Measurements from ENCODE around the gene PPP1CA.
"Not testable (repeated sequence)": the region's sequence is repeated elsewhere in the genome, so short reads cannot be mapped to it uniquely, and the experiment has no call there.

DNA sequence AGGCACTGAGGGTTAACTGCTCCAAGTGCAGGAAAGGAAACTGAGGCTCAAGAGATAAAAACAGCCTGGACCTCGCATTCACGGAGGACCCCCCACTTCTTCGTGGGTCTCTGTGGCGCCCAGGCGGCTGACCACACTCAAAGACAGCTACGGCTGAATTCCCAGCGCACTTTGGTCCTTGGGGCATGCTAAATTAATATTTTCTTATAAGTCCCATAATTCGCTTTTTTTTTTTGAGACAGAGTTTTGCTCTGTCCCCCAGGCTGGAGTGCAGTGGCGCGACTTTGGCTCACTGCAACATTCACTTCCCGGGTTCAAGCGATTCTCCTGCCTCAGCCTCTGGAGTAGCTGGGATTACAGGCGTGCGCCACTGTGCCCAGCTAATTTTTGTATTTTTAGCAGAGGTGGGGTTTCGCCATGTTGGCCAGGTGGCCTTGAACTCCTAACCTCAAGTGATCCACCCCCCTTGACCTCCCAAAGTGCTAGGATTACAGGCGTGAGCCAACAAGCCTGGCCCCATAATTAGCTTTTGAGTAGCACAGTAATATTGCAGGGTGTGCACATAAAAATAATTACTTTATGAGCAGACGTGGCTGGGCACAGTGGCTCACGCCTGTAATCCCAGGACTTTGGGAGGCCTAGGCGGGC lies 658 bp upstream of the PPP1CA start:
- not testable (repeated sequence) for TF ChIP-seq EZH2 (IDR thresholded peaks at IDR 0.05; ENCODE audit: borderline replicate concordance, low read length)
- TF ChIP-seq, protein P1, sequence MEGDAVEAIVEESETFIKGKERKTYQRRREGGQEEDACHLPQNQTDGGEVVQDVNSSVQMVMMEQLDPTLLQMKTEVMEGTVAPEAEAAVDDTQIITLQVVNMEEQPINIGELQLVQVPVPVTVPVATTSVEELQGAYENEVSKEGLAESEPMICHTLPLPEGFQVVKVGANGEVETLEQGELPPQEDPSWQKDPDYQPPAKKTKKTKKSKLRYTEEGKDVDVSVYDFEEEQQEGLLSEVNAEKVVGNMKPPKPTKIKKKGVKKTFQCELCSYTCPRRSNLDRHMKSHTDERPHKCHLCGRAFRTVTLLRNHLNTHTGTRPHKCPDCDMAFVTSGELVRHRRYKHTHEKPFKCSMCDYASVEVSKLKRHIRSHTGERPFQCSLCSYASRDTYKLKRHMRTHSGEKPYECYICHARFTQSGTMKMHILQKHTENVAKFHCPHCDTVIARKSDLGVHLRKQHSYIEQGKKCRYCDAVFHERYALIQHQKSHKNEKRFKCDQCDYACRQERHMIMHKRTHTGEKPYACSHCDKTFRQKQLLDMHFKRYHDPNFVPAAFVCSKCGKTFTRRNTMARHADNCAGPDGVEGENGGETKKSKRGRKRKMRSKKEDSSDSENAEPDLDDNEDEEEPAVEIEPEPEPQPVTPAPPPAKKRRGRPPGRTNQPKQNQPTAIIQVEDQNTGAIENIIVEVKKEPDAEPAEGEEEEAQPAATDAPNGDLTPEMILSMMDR (conservative IDR thresholded peaks at IDR 0.05 in 1 of 2, IDR thresholded peaks at IDR 0.05 in 1 of 2; ENCODE audit: extremely low read depth in 1 of 2, insufficient read depth in 1 of 2, low read depth in 1 of 2, low read length in 2 of 2): not testable (repeated sequence)
